Effector memory CD4-positive, alpha-beta T cell (primary cell): ENCODE measurements around the gene RNF215.
"Not testable (repeated sequence)": the region's sequence is repeated elsewhere in the genome, so short reads cannot be mapped to it uniquely, and the experiment has no call there.

Experiments used
- DNase-seq, 3 donors: peaks; one replicate each; pipeline ENCODE4 v3.0.0-alpha.2; 2020
- H3K27ac ChIP-seq: 2 replicates; pipeline ENCODE4 v1.7.0; 2013; ENCODE audit warnings: mild to moderate bottlenecking, low read length, moderate library complexity; ENCODE audit not compliant: insufficient read depth, poor library complexity, severe bottlenecking
- H3K27me3 ChIP-seq: replicated peaks from 2 replicates; pipeline ENCODE4 v1.7.0; 2013; ENCODE audit warnings: mild to moderate bottlenecking, low read length; ENCODE audit not compliant: insufficient read depth, control insufficient read depth, poor library complexity, severe bottlenecking
- H3K36me3 ChIP-seq: 2 replicates; pipeline ENCODE4 v1.7.0; 2013; ENCODE audit warnings: mild to moderate bottlenecking, low read length, moderate library complexity; ENCODE audit not compliant: control insufficient read depth, insufficient read depth
- H3K4me1 ChIP-seq: 2 replicates; pipeline ENCODE4 v1.7.0; 2013; ENCODE audit warnings: low read length, mild to moderate bottlenecking; ENCODE audit not compliant: control insufficient read depth, insufficient read depth, poor library complexity, severe bottlenecking
- H3K4me3 ChIP-seq: 2 replicates; pipeline ENCODE4 v1.7.0; 2013; ENCODE audit warnings: low read length, low read depth, mild to moderate bottlenecking; ENCODE audit not compliant: insufficient read depth, poor library complexity, severe bottlenecking
- H3K9me3 ChIP-seq: 2 replicates; pipeline ENCODE4 v1.7.0; 2013; ENCODE audit warnings: mild to moderate bottlenecking, low read length, moderate library complexity; ENCODE audit not compliant: control insufficient read depth

RNF215 gene

DNA sequence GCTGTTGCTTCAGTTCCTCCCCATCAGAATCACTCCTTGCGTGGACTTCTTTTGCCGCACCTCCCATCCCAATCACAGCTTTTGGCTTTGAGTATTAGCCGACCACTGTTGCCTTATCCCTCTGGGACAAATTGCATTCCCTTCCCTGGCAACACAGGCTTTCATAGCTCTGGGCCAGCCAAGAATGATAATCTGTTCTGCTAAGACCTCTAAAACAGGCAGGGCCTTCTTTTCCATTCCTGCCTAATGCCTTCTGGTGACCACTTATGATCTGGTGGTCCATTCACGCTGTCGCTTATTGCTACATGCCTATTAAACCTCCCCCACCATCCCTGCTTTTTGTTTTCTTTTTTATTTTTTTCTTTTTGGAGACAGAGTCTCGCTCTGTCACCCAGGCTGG, 19.2 kb upstream of the RNF215 start:
- no peaks in the 10 kb centered on the region for H3K9me3 ChIP-seq
- no peaks in the 10 kb centered on the region for H3K4me1 ChIP-seq
- no peaks in the 10 kb centered on the region for H3K27me3 ChIP-seq
- no peak for DNase-seq
- no peak overlapping the region for H3K4me3 ChIP-seq
- no peaks in the 10 kb centered on the region for H3K36me3 ChIP-seq
- H3K27ac ChIP-seq, result no peak overlapping the region

DNA sequence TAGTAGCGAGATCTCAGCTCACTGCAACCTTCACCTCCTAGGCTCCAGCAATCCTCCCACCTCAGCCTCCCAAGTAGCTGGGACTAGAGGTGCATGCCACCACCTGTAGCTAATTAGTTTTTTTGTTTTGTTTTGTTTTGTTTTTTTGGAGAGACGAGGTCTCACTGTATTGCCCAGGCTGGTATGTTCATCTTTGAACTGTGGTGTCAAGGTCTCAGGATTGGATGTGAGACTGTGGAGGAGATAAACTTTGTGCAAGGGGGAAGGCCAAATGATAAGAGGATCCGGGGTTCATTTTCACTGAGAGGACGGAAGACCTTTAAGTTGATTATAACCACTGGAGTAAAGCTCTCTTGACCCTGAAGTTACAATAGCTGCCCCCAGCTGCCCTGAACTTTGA, 18.5 kb upstream of the RNF215 start:
- no peak for DNase-seq
- Histone ChIP-seq H3K4me1 (no peaks in the 10 kb centered on the region), H3K9me3 (no peaks in the 10 kb centered on the region), H3K27ac (no peak overlapping the region), H3K4me3 (no peak overlapping the region), H3K27me3 (no peaks in the 10 kb centered on the region), H3K36me3 (no peaks in the 10 kb centered on the region)

DNA sequence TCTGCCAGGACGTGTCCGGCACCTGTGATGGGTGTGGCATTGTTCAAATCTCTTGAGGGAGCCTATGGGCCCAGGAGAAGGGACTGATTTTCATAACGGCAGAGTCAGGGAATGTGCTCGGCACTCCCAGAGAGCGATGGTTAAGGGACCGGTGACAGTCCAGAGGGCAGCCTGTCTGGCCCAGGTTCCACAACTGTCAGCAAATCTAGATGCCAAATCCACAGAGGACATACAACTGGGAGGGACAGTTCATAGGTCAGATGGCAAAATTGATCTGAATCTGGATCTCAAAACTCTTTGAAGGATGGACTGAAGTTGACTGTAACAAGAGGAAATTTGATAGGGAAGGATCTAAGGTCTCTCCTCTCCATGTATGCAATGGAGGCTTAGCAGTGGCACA, 17.1 kb upstream of the RNF215 start:
- no peaks in the 10 kb centered on the region for H3K4me1 ChIP-seq
- H3K36me3 ChIP-seq, result no peaks in the 10 kb centered on the region
- no peaks in the 10 kb centered on the region for H3K9me3 ChIP-seq
- no peak overlapping the region for H3K27ac ChIP-seq
- no peak for DNase-seq
- no peaks in the 10 kb centered on the region for H3K27me3 ChIP-seq
- H3K4me3 ChIP-seq, result no peak overlapping the region

DNA sequence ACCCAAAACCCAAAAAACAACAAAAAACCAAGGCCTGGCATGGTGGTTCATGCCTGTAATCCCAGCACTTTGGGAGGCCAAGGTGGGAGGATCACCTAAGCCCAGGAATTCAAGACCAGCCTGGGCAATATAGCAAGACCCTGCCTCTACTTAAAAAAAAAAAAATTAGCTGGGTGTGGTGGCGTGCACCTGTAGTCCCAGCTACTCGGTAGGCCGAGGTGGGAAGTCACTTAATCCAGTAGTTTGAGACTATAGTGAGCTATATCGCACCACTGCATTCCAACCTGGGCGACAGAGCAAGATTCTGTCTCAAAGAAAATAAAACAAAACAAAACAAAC, 15.5 kb upstream of the RNF215 start:
- H3K9me3 ChIP-seq, H3K4me3 ChIP-seq, H3K4me1 ChIP-seq, H3K27me3 ChIP-seq, H3K36me3 ChIP-seq, H3K27ac ChIP-seq, DNase-seq: not testable (repeated sequence)

DNA sequence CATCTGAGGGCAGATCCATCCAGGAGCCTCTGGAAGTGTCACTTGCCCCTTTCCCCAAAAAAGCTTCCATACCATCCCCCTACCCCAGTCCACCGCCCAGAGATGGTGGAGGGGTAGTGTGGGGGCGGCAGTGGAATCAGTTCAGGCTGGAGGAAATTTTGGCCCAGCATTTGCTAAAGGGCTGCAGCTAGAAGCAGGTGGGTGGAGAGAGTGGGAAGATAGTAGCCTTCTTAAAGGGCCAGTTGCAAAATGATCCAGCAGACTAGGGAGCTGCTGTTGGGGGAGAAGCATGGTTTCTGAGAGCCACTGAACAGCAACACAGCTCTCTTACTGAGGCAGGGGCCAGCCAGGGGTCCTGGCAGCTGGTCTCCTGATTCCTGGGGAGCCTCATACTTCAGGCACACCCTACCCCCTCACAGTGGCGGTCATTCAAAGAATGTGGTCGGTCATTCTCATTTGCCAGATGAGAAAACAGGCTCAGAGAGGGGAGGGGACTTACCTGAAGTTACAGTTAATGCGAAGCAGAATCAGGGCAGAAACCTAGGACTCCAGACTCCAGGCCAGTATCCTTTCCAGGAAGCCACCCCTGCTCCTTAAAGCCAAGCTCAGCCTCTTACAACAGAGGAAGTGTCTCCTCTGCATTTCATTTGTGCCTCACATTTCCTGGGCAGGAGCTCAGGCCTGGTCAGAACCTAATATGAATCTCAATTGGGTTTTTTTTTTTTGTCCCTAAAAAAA, 15.0 kb upstream of the RNF215 start:
- peaks cover 7% of the 10 kb centered on the region for H3K4me1 ChIP-seq
- no peak for DNase-seq
- no peaks in the 10 kb centered on the region for H3K27me3 ChIP-seq
- H3K9me3 ChIP-seq, result no peaks in the 10 kb centered on the region
- H3K4me3 ChIP-seq, result no peak overlapping the region
- H3K27ac ChIP-seq, result no peak overlapping the region
- no peaks in the 10 kb centered on the region for H3K36me3 ChIP-seq

DNA sequence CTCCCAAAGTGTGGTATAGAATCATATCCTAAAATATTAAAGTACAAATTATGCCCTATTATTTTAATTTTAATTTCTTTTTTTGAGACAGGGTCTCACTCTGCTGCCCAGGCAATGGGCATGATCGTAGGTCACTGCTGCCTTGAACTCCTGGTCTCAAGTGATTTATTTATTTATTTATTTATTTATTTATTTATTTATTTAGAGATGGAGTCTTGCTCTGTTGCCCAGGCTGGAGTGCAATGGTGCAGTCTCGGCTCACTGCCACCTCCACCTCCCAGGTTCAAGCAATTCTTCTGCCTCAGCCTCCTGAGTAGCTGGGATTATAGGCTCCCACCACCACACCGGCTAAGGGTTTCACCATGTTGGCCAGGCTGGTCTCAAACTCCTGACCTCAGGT, 13.8 kb upstream of the RNF215 start:
- not testable (repeated sequence) for H3K27me3 ChIP-seq, H3K36me3 ChIP-seq, DNase-seq, H3K4me3 ChIP-seq, H3K9me3 ChIP-seq, H3K27ac ChIP-seq
- H3K4me1 ChIP-seq, result peaks cover 15% of the 10 kb centered on the region

DNA sequence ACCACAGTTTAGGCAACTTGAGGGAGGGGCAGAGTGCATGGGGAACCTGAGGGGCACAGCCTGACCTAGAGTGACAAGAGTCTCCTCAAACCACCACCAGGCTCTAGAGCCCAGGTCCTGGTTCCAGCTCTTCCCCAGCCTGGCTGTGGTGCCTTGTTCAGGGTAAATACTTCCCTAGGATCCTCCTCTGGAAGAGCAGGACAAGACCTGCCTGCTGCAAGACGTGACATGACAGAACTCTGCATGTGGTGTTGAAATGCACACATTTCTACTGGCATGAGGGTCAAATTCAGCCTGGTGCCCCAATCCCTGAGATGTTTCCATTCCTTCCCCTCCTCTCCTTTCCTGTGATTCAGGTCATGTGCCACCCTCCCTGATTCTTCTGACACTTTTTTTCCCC, 12.9 kb upstream of the RNF215 start:
- Histone ChIP-seq H3K36me3 (no peaks in the 10 kb centered on the region), H3K4me1 (peaks cover 15% of the 10 kb centered on the region), H3K27ac (no peak overlapping the region), H3K9me3 (no peaks in the 10 kb centered on the region), H3K4me3 (no peak overlapping the region), H3K27me3 (no peaks in the 10 kb centered on the region)
- no peak for DNase-seq

DNA sequence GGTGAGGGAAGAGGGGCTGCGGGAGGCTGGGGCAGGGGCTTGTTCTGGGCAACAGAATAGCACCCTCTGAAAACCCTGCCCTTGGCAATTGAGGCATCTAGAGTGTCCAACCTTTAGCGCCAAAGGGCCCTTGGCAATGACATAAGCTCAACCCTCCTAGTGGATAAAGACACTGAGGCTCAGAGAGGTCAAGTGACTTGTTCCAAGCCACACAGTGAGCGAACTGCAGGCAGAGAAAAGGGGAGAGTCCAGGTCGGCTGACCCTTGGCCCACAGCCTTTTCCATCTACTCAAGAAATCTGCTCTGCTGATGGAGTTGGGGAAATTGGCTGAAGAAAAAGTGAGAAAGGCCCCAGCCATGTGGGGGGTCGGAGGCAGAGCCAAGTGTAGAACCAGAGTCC, 12.5 kb upstream of the RNF215 start:
- no peak for DNase-seq
- Histone ChIP-seq H3K36me3 (no peaks in the 10 kb centered on the region), H3K27me3 (no peaks in the 10 kb centered on the region), H3K27ac (no peak overlapping the region), H3K4me1 (peaks cover 15% of the 10 kb centered on the region), H3K4me3 (no peak overlapping the region), H3K9me3 (no peaks in the 10 kb centered on the region)

DNA sequence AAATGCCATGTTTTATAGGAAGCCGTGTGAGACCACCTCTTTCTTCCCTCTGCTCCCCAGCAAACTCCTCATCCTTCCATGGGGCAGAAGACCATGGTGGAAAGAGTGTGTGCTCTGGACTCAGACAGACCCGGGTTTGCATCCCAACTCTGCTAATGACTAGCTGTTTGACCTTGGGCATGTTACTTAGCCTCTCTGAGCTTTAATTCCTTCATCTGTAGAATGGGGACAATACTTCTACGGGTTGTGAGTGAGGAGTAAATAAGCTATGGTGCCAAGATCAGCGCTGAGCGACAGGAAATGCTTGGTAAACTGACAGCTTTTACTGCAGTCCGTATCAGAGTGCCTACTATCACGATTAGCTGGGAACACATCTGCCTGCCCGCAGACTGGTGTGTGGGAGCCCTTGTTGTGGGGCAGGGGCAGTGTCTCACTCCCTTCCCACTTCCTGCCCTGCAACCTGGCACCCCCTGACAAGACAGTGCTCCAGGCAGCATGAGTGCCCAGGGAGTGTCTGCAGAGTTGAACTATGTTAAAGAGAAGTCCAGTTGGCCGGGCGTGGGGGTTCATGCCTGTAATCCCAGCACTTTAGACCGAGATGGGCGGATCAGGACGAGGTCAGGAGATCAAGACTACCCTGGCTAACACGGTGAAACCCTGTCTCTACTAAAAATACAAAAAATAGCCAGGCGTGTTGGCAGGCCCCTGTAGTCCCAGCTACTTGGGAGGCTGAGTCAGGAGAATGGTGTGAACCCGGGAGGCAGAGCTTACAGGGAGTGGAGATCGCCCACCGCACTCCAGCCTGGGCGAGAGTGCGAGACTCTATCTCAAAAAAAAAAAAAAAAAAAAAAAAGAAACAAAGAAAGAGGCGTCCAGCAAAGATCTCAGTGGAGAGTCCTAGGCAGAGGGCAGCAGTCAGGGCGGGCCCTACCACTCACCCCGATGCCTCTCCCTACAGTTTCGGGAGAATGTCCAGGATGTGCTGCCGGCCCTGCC, 11.8 kb upstream of the RNF215 start:
- Histone ChIP-seq H3K27ac (no peak overlapping the region), H3K4me1 (peaks cover 15% of the 10 kb centered on the region), H3K27me3 (no peaks in the 10 kb centered on the region), H3K4me3 (no peak overlapping the region), H3K9me3 (no peaks in the 10 kb centered on the region), H3K36me3 (no peaks in the 10 kb centered on the region)
- DNase-seq, result no peak
